Neutrophil (primary cell): ENCODE measurements around the gene RIT2.

Experiments used
- H3K27ac ChIP-seq: fragments of 200-600 bp; sonication (generic); 2 replicates; pipeline ENCODE4 v1.5.1; 2016; ENCODE audit warnings: mild to moderate bottlenecking, moderate library complexity
- H3K27me3 ChIP-seq: fragments of 200-600 bp; sonication (generic); 2 replicates; pipeline ENCODE4 v1.6.0; 2016; ENCODE audit warnings: mild to moderate bottlenecking
- H3K36me3 ChIP-seq: fragments of 200-600 bp; sonication (generic); 2 replicates; pipeline ENCODE4 v1.5.1; 2017
- H3K4me1 ChIP-seq, 2 experiments: fragments of 200-600 bp in 1 of 2; sonication (generic) in 1 of 2; 1 replicate in 1 of 2; 2 replicates in 1 of 2; pipeline versions ENCODE4 v1.5.1 to v1.6.1; 2013 to 2016; ENCODE audit warnings: low read depth in 1 of 2, low read length in 1 of 2, mild to moderate bottlenecking in 1 of 2, moderate library complexity in 1 of 2; ENCODE audit not compliant: control insufficient read depth in 1 of 2, insufficient read depth in 1 of 2
- H3K4me3 ChIP-seq, 2 experiments: fragments of 200-600 bp in 1 of 2; sonication (generic) in 1 of 2; 1 replicate in 1 of 2; 2 replicates in 1 of 2; pipeline ENCODE4 v1.5.1; 2013 to 2016; ENCODE audit warnings: low read depth in 1 of 2, low read length in 1 of 2, mild to moderate bottlenecking in 1 of 2, moderate library complexity in 1 of 2
- H3K9me3 ChIP-seq: fragments of 200-600 bp; sonication (generic); 2 replicates; pipeline ENCODE4 v1.5.1; 2016
- TF ChIP-seq, protein P1 (sequence below): fragments of 200-600 bp; sonication (generic); IDR thresholded peaks from 2 replicates; pipeline ENCODE4 v1.5.1; 2016; ENCODE audit warnings: antibody characterized with exemption

Gene RIT2

DNA sequence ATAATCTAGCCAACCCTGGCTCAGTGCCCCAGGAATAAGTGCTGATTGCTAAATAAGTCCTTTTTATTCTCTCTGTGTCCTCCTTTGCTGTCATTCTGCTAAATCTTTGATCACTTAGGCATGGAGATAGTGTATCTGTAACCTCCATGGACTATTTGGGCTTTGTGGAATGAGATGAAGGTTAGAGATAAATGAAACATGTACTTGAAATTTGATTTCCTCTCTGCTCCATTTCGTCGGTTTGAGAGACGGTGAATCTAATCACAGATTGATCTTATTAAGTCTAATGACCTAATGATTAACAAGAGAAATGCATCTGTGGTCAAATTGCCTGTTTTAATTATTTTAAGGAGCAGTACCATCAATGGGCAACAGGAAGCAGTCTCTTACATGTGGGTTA lies 159.2 kb downstream of the RIT2 start:
- TF ChIP-seq, protein P1, sequence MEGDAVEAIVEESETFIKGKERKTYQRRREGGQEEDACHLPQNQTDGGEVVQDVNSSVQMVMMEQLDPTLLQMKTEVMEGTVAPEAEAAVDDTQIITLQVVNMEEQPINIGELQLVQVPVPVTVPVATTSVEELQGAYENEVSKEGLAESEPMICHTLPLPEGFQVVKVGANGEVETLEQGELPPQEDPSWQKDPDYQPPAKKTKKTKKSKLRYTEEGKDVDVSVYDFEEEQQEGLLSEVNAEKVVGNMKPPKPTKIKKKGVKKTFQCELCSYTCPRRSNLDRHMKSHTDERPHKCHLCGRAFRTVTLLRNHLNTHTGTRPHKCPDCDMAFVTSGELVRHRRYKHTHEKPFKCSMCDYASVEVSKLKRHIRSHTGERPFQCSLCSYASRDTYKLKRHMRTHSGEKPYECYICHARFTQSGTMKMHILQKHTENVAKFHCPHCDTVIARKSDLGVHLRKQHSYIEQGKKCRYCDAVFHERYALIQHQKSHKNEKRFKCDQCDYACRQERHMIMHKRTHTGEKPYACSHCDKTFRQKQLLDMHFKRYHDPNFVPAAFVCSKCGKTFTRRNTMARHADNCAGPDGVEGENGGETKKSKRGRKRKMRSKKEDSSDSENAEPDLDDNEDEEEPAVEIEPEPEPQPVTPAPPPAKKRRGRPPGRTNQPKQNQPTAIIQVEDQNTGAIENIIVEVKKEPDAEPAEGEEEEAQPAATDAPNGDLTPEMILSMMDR, result no peak
- no peaks in the 10 kb centered on the region for H3K27me3 ChIP-seq
- no peaks in the 10 kb centered on the region for H3K9me3 ChIP-seq
- H3K4me1 ChIP-seq, result no peaks in the 10 kb centered on the region
- no peak overlapping the region for H3K4me3 ChIP-seq
- H3K36me3 ChIP-seq, result no peaks in the 10 kb centered on the region
- H3K27ac ChIP-seq, result no peak overlapping the region

DNA sequence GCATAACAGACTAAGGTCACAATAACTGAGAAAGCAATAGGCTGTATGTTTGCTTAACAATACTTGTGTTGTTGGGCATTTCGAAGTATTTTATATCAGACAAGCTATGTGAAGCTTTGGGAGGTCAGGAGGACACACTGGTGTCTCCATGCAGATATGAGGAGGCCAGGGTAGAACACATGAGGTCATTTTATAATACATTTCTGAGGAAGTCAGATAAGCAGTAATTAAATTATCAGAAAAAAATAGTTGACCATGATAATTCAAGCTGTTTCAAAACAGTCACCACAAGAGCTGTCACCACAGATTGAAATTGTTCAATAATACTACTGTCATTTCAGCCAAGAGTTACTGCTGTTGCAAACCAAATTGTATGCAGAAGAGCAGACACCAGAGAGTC lies 160.6 kb downstream of the RIT2 start:
- Histone ChIP-seq H3K4me3 (no peak overlapping the region), H3K27me3 (no peaks in the 10 kb centered on the region), H3K27ac (no peak overlapping the region), H3K4me1 (no peaks in the 10 kb centered on the region), H3K36me3 (no peaks in the 10 kb centered on the region), H3K9me3 (no peaks in the 10 kb centered on the region)
- TF ChIP-seq, protein P1, result no peak

DNA sequence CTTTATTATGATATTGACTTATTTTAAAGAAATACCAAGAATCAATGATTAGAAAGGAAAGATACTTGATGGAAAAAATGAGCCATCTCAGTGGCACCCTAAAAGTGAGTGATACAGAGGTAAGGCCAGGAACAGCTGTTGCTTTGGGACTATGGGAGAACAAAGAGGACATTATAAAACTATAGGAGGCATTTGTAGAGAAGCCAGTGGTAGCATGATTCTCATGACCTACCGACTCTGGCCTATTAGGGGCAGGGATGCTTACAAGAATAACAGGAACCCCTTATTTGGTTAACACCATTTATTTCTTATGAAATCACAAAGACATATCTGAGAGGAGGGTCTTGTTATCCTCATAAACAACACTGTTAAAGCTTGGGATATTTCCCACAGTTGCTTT lies 162.2 kb downstream of the RIT2 start:
- no peaks in the 10 kb centered on the region for H3K9me3 ChIP-seq
- no peaks in the 10 kb centered on the region for H3K27me3 ChIP-seq
- no peak overlapping the region for H3K4me3 ChIP-seq
- no peaks in the 10 kb centered on the region for H3K36me3 ChIP-seq
- TF ChIP-seq, protein P1, result no peak
- no peak overlapping the region for H3K27ac ChIP-seq
- H3K4me1 ChIP-seq, result no peaks in the 10 kb centered on the region

DNA sequence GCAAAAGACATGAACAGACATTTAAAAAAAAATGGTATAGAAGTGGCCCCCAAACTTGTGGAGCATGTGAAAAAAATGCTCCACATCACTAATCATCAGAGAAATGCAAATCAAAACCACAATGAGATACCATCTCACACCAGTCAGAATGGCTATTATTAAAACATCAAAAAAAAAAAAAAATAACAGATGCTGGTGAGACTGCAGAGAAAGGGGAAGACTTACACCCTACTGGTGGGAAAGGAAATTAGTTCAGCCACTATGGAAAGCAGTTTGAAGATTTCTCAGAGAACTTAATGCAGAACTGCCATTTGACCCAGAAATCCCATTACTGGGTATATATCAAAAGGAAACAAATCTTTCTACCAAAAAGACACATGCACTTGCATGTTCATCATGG lies 164.8 kb downstream of the RIT2 start:
- TF ChIP-seq, protein P1, result no peak
- Histone ChIP-seq H3K27me3 (no peaks in the 10 kb centered on the region), H3K9me3 (no peaks in the 10 kb centered on the region), H3K4me3 (no peak overlapping the region), H3K27ac (no peak overlapping the region), H3K4me1 (no peaks in the 10 kb centered on the region), H3K36me3 (no peaks in the 10 kb centered on the region)

DNA sequence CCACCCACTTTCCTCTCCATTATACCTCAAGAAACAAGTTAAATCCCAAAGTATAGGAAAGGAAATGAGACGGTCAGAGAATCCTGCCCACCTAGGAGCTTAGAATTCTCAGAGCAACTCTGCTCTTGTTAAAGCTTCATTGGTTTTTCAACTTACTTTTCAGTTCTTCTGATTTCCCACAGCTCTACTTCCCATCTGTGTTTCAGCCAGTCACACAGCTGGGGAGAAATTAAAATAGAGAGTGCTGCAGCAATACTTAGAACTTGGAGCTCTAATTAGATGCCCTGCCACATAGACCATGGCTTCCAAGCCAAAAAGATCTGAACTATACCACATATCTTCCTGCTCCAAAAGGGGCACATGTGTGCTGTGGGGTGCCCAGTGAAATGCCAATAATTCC lies 166.7 kb downstream of the RIT2 start:
- H3K36me3 ChIP-seq, result no peaks in the 10 kb centered on the region
- TF ChIP-seq, protein P1, result no peak

DNA sequence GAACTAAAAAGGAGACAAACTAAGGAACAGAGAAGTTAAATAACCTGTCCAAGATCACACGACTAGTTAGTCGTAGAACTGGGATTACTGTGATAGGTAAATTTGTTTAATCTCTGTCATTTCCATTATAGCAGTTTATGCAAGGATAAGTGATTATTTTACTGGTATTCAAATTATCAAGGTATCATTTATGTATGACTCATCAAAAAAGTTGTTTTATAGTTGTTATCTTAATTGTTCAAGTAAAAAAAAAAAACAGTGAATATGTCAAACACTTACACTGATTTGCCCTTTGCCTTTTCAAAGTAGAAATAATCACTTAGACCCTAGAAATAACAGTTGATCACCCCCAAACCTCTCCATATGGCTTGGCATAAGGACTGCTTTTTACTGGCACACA lies 173.6 kb downstream of the RIT2 start:
- Histone ChIP-seq H3K4me3 (no peak overlapping the region), H3K27me3 (no peaks in the 10 kb centered on the region), H3K36me3 (no peaks in the 10 kb centered on the region), H3K27ac (no peak overlapping the region), H3K9me3 (no peaks in the 10 kb centered on the region), H3K4me1 (no peaks in the 10 kb centered on the region)
- TF ChIP-seq, protein P1, result no peak

More for the DNA sequence above, 166.7 kb downstream of the RIT2 start:
- Histone ChIP-seq H3K27ac (no peak overlapping the region), H3K9me3 (no peaks in the 10 kb centered on the region), H3K4me1 (no peaks in the 10 kb centered on the region), H3K27me3 (no peaks in the 10 kb centered on the region), H3K4me3 (no peak overlapping the region)
